HG03039 (cell line): ENCODE results near the gene CHD2.

Experiments
- ATAC-seq: cut with Tn5 transposase; IDR thresholded peaks from one replicate; pipeline ENCODE4 v1.9.1; 2021; ENCODE audit warnings: mild to moderate bottlenecking, moderate library complexity; ENCODE audit not compliant: unreplicated experiment

CHD2 gene

DNA sequence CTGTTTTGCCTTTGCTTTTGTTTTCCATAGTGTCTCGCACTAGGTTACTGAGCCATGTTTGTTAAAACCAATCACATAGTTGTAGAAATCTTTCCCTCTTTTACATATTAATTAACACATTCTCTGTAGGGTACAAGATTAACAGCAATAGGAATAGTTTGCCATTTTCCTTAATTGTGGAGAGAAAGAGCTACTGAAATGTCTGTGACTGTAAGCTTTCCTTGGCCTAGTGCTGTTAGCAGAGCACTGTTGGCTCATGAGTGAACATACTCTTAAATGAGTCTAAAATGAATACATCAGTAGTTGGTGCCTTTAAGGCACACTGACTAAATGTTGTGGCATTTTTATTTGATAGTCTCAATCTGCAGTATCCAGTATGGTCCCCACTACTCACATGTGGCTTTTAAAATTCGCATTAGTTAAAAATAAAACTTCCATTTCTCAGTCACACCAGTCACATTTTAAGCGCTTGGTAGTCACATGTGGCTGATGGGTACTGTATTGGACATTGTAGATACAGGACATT is 28.2 kb downstream of the CHD2 start:
- ATAC-seq: no peak

DNA sequence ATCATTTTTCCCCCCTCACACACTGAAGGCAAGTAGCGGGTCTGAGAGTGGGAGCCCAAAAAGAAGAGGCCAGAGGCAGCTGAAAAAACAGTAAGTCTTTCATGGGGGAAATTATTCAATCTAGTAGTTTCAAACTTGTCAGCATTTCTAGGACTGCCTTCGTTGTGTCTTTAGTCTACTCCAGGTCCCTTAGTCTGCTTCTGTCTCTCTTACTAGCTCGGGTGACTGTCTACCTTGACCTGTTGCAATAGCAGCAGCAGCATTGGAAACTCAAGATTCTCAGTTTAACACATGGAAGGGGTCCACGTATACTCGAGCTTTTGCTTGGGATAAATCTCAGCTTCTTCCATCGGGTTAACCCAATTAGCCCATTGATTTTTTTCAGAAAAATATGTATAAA is 28.9 kb downstream of the CHD2 start:
- no peak for ATAC-seq

DNA sequence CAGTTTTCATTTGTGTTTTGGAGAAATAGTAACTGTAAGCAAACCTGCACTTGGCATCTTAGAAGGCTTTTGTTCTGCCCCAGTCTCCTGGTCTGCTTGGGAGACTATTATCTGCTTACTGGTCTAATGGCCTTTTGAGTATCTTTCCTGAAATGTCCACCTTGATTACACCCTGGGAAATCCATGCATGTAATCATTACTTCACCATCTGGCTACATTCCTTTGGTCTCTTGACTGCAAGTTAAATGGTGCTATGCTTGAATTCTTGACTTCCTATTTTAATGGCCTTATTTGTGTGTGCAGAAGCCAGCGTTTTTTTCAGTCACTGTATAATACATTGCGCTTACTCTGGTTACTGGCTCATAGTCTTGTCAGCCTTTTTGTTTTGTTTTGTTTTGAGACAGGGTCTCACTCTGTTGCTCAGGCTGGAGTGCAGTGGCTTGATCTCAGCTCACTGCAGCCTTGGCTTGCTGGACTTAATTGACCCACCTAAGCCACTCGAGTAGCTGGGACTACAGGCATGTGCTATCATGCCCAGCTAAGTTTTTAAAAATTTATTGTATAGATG is 30.0 kb downstream of the CHD2 start:
- ATAC-seq: no peak

DNA sequence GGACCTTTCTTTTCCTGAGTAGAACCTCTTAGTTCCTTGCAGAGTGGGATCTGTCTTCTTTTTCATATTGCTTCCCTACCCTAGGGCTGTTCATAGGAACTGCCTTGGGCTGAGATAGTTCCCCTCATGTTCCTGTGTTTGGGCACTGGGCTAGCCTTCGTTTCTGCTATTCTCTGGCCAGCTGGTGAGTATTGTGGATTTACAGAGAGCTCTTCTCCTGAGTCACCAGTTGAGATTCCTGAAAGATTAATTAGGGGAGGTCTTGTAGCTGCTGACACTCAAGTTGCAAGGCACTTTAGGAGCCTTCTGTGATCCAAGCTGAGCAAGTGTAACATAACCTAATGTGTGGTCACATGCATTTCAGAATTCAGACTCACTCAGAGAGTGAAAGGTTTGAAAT is 30.7 kb downstream of the CHD2 start:
- no peak for ATAC-seq

DNA sequence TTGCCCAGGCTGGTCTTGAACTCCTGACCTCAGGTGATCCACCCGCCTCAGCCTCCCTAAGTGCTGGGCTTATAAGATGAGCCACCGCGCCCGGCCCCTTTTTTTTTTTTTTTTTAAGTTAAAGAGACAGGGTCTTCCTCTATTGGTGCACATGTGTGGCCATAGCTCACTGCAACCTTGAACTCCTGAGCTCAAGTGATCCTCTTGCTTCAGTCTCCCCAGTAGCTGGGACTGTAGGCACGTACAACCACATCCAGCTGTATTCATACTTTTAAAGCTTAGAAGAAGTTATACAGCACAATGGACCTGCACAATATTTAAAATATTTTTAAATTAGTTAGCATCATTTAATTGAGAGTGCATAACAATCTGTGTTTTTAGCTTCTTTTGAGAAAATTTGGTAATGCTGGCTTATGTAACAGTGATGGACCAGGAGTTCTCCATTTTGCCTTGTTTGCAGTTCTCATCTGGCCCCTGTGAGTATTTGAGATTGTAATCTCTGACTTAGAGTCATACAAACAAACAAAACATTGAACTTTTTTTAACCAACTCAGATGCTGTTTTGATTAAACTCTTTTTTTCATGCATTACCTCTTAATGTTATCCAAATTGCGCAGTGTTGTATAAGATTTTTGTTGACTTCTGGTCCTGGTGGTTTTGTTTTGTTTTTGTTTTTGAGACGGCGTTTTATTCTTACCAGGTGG is 33.0 kb downstream of the CHD2 start:
- ATAC-seq: no peak

DNA sequence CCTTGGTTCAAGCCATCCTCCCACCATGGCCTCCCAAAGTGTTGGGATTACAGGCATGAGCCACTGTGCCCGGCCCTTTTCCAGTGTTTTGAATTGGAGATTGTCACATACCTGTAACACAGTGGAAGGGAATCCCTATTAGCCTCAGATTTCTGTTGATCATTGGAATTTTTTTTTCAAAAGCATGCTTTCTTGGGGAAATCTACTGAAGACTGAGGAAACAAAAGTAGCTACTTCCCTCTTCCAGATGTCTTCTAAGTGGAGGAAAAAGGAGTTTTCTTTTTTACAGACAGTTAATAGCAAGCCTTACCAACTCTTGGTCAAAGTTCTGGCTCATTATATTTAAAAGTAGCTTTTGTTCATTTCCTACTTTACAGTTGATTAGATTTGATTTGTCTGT is 33.7 kb downstream of the CHD2 start:
- no peak for ATAC-seq

DNA sequence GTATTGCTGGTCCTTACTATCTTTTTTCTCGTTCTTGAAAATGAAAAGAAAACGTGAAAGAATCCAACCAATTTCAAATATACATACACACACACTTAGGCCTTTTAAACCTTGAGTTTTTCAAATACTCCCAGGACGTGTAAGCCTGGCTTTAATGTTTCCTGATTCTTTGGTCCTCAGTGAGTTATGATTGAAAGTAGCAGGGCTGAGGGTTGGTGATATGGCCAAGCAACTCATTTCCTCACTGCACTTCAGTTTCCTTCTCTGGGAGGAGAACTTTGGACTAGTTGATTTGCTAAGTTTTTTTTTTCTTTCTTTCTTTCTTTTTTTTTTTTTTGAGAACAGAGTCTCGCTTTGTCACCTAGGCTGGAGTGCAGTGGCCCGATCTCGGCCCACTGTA is 34.6 kb downstream of the CHD2 start:
- ATAC-seq: no peak

DNA sequence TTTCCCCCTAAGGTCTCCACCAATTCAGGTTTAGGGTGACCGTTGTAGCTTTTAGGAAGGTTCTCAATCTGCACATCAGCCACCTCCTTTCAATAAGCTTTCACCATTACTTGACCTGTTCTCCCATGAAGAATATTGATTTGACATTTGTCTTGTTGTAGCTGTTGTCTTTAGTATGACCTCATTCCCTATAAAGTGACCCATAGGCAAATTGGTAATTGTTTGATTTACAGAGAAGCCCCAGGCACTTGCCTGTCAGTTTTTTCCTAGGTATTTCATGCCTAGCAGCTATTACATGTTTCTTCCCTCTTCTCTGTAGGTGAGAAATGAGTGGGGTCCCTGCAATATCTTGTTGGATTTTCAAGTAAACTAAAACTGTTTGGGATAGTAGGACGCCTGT is 36.0 kb downstream of the CHD2 start:
- ATAC-seq: no peak

DNA sequence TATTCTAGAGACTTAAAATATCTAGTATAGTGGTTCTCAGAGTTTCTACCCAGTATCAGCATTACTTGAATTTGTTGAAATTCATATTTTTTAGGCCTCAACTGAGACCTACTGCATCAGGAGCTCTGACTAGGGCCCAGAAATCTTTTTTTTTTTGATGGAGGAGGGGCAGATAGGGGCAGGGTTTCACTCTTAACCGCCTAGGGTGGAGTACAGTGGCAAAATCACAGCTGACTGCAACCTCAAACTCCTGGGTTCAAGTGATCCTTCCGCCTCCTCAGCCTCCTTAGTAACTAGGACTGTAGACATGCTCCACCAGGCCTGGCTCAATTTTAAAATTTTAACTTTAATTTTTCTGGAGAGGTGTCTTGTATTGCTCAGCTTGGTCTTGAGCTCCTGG is 36.6 kb downstream of the CHD2 start:
- no peak for ATAC-seq

DNA sequence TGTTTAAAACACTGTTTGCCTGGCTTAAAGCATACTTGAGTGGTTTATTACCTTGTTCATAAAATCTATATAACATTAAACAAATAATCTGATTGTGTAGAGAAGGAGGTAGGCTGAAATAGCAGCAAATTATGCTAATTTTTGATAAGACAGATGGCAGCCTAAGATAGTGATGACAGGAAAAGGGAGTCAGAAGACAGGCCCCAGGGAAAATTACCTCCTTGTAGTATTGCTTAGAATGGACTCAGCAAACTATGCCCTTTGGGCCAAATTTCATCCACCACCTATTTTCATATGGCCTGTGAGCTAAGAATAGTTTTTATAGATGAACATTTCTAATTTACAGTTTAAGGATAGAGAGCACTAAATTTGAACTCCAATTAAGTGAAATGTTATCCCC is 37.8 kb downstream of the CHD2 start:
- no peak for ATAC-seq

DNA sequence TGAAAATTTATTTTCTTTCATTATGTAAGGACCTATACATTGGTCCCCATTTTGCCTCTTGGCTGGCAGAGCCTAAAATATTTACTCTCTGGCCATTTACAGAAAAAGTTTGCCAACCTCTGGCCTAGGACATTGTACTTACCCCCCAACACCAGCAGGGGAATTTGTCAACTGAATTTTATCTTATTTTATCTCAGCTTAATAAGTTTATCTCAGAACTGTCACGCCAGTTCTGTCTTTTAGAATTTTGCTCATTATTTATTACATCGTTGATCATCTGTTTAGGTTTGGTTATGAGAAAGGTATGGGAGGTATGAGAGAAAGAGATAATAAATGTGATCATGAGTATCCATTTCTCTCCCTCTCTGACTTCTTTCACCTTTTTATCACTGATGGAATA is 38.3 kb downstream of the CHD2 start:
- ATAC-seq: no peak

DNA sequence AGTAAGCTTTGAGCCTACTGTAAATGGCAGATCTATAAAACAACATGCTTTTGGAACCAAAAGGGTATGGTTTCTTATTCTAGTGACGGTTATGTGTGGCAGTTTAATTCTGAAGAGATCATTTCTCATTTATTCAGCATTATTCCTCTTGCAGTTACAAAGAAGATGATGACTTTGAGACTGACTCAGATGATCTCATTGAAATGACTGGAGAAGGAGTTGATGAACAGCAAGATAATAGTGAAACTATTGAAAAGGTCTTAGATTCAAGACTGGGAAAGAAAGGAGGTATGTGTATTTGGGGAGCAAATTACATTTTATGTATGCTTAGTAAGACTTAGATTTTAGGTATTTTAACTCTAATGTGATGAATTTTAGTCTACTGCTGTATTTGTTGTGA is 41.5 kb downstream of the CHD2 start:
- ATAC-seq: no peak

DNA sequence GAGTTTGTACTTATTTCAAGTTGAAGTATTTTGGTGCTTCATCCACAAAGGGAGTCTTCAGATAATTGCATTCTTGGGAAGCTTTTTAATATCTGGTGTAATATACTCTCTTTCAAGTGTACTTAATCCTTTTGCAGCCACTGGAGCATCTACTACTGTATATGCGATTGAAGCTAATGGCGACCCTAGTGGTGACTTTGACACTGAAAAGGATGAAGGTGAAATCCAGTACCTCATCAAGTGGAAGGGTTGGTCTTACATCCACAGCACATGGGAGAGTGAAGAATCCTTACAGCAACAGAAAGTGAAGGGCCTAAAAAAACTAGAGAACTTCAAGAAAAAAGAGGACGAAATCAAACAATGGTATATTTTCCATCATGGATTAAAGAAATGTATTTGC is 42.6 kb downstream of the CHD2 start:
- ATAC-seq: no peak

DNA sequence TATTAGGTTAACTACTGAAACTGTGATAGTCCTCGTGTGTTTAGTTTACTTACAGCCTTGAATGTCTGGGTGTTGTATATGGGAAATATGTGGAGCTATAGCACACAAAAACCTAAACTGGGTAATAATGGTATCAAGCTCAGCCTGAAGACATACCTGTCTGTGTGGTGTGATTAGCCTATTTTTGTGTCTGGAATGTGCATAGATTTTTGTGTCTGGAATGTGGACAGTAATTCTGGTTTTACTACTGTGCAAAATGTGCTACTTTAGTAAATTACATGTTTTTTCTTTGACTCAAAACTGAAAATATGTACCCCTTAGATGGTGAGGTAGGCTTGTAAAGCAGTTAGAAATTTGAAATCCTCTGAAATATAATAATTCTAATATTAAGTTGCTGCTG is 43.5 kb downstream of the CHD2 start:
- ATAC-seq: no peak

DNA sequence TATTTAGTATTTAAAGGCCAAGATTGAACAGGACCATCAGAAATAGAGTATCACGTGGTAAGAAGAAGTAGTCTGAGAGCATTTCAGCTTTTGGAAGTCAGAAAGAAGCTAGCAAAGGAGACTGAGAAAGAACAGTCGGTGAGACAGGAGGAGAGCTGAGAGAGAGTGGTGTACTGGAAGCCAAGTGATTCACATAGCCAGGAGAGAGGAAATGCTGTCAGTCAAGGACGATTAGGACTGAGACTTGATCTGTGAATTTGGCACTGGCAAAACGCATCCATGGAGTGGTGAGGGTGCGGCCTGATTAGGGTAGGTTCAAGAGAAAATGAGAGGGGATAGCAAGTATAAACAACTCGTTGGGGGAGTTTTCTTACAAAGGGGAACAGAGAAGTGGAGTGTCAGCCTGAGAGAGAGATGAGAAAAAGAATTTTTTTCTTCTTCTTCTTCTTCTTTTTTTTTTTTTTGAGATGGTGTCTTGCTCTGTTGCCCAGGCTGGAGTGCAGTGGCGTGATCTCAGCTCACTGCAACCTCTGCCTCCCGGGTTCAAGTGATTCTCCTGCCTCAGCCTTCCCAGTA is 44.9 kb downstream of the CHD2 start:
- no peak for ATAC-seq

DNA sequence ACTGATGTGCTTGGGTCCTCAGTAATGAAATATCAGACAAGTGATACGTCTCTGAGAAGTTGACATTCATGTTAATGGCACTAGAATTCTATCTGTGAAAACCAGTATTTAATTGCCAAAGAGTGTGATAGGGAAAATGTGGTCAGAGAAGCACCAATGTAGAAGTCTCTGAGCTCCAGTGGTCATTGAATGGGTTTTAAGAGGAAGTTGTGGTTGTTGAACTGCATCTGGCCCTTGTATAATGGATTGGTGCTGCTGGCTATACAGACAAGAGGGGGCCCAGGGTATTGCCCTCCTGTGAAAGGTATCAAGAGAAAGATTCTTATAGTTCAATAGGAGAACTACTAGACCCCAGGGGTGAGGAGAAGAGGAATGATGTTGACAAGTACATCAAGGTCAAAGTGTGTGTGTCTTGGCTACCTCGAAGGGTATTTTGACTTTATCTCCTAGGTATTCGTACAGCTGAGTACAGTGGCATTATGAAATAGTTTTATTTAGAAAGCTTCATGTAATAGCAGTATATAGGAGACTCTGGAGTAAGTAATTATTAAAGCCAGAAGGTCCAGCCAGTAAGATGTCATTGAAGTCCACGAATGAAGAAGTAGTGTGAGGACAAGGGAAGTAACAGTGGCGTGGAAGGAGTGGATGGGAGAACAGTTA is 47.1 kb downstream of the CHD2 start:
- ATAC-seq: no peak

DNA sequence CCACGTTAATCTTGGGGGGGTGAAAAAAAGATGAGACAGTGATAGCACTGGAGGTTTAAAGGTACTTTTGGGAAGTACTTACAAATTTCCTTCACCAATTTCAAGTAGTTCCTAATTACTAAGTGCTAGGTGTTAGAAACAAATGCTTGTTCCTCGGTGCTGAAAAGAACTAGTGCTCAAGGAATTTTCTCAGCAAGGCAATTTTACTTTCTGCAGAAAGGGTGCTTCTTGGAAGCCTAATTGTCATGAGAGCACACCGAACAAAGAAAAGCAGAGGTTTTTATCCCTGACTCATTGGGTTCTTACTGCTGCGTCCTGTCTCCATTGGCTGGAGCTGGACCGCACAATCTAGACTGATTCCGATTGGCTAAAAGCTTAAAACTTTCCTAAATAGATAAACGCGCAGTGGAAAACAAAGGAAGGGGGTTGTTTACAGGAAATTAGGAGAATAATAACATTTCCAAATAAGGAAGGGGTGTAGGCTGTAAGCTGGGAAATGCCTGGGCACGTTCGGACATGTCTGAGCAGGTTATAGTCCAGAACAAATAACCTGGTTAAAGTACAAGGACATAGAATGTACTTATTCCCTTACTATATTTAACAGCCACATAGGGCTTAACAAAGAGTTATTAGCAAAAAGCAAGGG is 49.6 kb downstream of the CHD2 start:
- ATAC-seq: no peak

DNA sequence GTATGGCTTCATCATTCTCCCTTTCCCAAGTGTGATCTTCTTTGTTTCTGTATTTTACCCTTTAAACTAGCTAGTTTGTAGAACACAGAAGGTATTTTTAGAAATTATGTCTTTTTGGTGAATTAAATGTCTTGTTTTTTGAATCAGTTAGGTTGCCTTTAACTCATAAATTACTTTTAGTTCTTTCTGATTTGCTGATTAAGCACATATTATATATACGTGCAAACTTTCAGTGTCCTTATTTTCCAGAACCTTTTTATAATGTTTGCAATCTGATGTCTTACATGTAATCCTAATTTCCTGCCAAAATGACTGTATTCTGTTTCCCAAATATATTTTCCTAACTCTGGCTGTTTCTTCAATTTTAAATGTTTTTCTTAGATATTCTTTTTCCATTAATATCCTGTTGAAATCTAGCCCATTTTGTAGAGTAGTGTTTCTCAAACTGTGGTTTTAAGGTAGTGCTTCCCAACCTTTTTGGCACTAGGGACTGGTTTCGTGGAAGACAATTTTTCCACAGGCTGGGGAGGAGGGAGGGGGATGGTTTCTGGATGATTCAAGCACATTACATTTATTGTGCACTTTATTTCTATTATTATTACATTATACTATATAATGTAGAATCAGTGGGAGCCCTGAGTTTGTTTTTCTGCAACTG is 51.8 kb downstream of the CHD2 start:
- ATAC-seq: no peak

DNA sequence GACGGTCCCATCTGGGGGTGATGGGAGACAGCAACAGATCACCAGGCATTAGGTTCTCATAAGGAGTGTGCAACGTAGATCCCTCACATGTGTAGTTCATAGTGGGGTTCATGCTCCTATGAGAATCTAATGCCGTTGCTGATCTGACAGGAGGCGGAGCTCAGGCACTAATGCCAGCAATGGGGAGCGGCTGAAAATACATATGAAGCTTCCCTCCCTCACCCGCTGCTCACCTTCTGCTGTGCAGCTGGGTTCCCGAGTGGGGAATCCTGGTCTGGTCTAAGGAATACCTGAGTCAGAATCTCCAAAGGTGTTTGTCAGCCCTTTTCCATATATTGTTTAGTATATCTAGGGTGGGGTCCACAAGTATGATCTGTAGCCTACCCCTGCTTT is 52.3 kb downstream of the CHD2 start:
- no peak for ATAC-seq

DNA sequence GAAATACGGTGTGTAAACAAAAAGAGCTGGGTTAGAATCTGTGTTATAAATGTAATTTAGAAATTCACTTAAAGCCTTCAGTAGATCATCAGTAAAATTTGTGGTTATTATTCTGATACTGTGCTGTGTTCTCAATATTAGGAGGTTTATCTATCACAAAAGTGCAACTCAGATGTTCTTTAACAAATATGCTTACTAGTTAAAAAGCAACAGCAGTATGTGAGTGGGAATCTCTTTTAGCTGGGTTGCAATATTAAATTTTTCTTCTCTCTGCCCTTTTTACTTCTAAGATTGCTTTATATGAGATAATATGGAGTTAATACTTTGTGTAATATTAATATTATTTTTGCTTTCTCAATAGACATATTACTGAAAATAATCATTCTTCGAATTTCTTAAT is 53.4 kb downstream of the CHD2 start:
- ATAC-seq: no peak

DNA sequence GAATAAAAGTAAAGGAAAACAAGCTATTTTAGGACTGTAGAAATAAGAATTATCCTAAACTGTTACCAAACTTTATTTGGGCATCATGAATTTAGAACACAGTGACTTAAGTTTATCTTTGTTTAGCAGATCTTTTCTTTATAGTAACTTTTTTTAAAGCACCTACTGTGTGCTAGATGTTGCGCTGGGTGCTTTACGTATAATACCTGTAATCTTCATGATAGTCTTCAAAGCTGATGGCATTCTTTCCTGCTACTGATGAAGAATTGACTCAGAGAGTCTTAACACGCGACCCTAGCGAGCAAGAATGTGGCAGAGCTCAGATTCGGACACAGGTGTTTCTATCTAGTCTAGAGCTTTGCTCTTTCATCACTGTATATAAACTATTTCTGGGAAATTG is 53.9 kb downstream of the CHD2 start:
- no peak for ATAC-seq
